ENCODE results near the gene EBPL. TPM values are rescaled to one million over a fixed set of nuclear protein-coding genes. Genes with fewer than 3 reads are reported as not detected.

EBPL gene
- total RNA-seq, 1 experiment from 2014 or later, result 60.9 TPM

- ChIA-PET CTCF (no interaction called here), POLR2A (no interaction called here)
- BruUV-seq (replicated peaks), result no TSS peak
- no peaks in the 10 kb centered on the region for H3K27me3 ChIP-seq (ENCODE audit: control insufficient read depth, insufficient read depth, low read length)
- intact Hi-C loops (cut with micrococcal nuclease; ENCODE audit: unreplicated experiment), result no loop called here
- no peaks in the 10 kb centered on the region; the same call in 1 of the 2 replicates for H3K9me3 ChIP-seq (ENCODE audit: control insufficient read depth, insufficient read depth, low read depth, low read length)
- H3K27ac ChIP-seq (ENCODE audit: low read length), result no peak overlapping the region
- no peaks in the 10 kb centered on the region for H3K36me3 ChIP-seq (ENCODE audit: control insufficient read depth, insufficient read depth, low read length)
- 0 out of 2 replicates have a peak, but pooled peaks cover 3% of the 10 kb centered on the region for H3K4me1 ChIP-seq (ENCODE audit: control insufficient read depth, insufficient read depth, low read length)
- TF ChIP-seq SIN3A (IDR thresholded peaks at IDR 0.05; ENCODE audit: borderline replicate concordance, insufficient read depth, low read depth, low read length) (no peak), TCF7L2 (IDR thresholded peaks at IDR 0.05; ENCODE audit: low read depth, low read length) (no peak), POLR2AphosphoS5 (IDR thresholded peaks at IDR 0.05; ENCODE audit: low read depth, low read length) (no peak), CTCF (IDR thresholded peaks at IDR 0.05) (no peak), REST (IDR thresholded peaks at IDR 0.05; ENCODE audit: insufficient read depth in 1 of 2, low read depth in 2 of 2, low read length in 1 of 2) (no peak)
- no peak for DNase-seq (ENCODE audit: low read depth, low spot score)
- no peak for ATAC-seq
- in situ Hi-C loops (cut with HindIII; ENCODE audit: low pct_unique_long_range_greater_than_20kb, low sequenced_read_pairs), result no loop called here
- H3K4me3 ChIP-seq (ENCODE audit: low read depth in 2 of 2, low read length in 2 of 2), result no peak overlapping the region
These were observed 7.8 kb downstream of the EBPL start for GRCh38 chr13:49683489-49683888.

- Histone ChIP-seq H3K36me3 (ENCODE audit: control insufficient read depth, insufficient read depth, low read length) (no peaks in the 10 kb centered on the region), H3K27me3 (ENCODE audit: control insufficient read depth, insufficient read depth, low read length) (no peaks in the 10 kb centered on the region), H3K27ac (ENCODE audit: low read length) (no peak overlapping the region), H3K4me1 (ENCODE audit: control insufficient read depth, insufficient read depth, low read length) (0 out of 2 replicates have a peak, but pooled peaks cover 3% of the 10 kb centered on the region), H3K9me3 (ENCODE audit: control insufficient read depth, insufficient read depth, low read depth, low read length) (no peaks in the 10 kb centered on the region; the same call in 1 of the 2 replicates), H3K4me3 (ENCODE audit: low read depth in 2 of 2, low read length in 2 of 2) (no peak overlapping the region)
- BruUV-seq (replicated peaks), result no TSS peak
- ChIA-PET POLR2A (no interaction called here), CTCF (no interaction called here)
- in situ Hi-C loops (cut with HindIII; ENCODE audit: low pct_unique_long_range_greater_than_20kb, low sequenced_read_pairs) (no loop called here), intact Hi-C loops (cut with micrococcal nuclease; ENCODE audit: unreplicated experiment) (no loop called here)
- TF ChIP-seq SIN3A (IDR thresholded peaks at IDR 0.05; ENCODE audit: borderline replicate concordance, insufficient read depth, low read depth, low read length), result no peak
- no peak for TF ChIP-seq REST (IDR thresholded peaks at IDR 0.05; ENCODE audit: insufficient read depth in 1 of 2, low read depth in 2 of 2, low read length in 1 of 2)
- TF ChIP-seq CTCF (IDR thresholded peaks at IDR 0.05), result no peak
- TF ChIP-seq POLR2AphosphoS5 (IDR thresholded peaks at IDR 0.05; ENCODE audit: low read depth, low read length), result no peak
- TF ChIP-seq TCF7L2 (IDR thresholded peaks at IDR 0.05; ENCODE audit: low read depth, low read length), result no peak
- DNase-seq (ENCODE audit: low read depth, low spot score), result no peak
- ATAC-seq, result no peak
These were observed 9.3 kb downstream of the EBPL start for GRCh38 chr13:49681842-49682435.
